Erythroblast (primary cell): ENCODE results near the gene RRH.
"Not testable (repeated sequence)": the region's sequence is repeated elsewhere in the genome, so short reads cannot be mapped to it uniquely, and the experiment has no call there.

ENCODE experiments used
- DNase-seq, 2 experiments: peaks; one replicate each; lab custom pipeline; 2025; lab: John Stamatoyannopoulos, UW
- GATA1 ChIP-seq: IDR thresholded peaks from 2 replicates; pipeline ENCODE4 v1.6.1; 2011; ENCODE audit warnings: low read depth, mild to moderate bottlenecking, control low read depth, low read length, moderate library complexity
- POLR2A ChIP-seq: IDR thresholded peaks from 2 replicates; pipeline ENCODE4 v1.6.1; 2011; ENCODE audit warnings: mild to moderate bottlenecking, low read length

The RRH gene

GRCh38 chr4:109815151-109816081 is 12.4 kb upstream of the RRH start, which contains the start of gene GAR1:
TSS of gene GAR1 (plus strand) at chr4:109815762. CDS start at chr4:109816165, 403 bp downstream.
- TF ChIP-seq POLR2A: peak; percentile 99
- TF ChIP-seq GATA1: no peak
- peak; percentile 97 to 99 for DNase-seq

GRCh38 chr4:109816082-109816442 is 11.7 kb upstream of the RRH start:
- TF ChIP-seq GATA1 (no peak), POLR2A (no peak)
- DNase-seq: peak; percentile 63 to 76

- peak; percentile 14 to 34 for DNase-seq
- TF ChIP-seq POLR2A: no peak
- TF ChIP-seq GATA1: no peak
Measured at GRCh38 chr4:109816894-109817293, 10.9 kb upstream of the RRH start.

- no peak for DNase-seq
- no peak for TF ChIP-seq GATA1
- no peak for TF ChIP-seq POLR2A
Measured at GRCh38 chr4:109818268-109818667, 9.5 kb upstream of the RRH start.

- no peak for DNase-seq
- no peak for TF ChIP-seq POLR2A
- TF ChIP-seq GATA1: no peak
Measured at GRCh38 chr4:109820563-109820962, 7.2 kb upstream of the RRH start.

- DNase-seq: no peak
- no peak for TF ChIP-seq GATA1
- TF ChIP-seq POLR2A: no peak
Measured at GRCh38 chr4:109821185-109821584, 6.6 kb upstream of the RRH start.

- DNase-seq: peak; percentile 26 to 43
- no peak for TF ChIP-seq POLR2A
- TF ChIP-seq GATA1: no peak
Measured at GRCh38 chr4:109826719-109827118, 1.1 kb upstream of the RRH start.

GRCh38 chr4:109833756-109834155 is 6.0 kb downstream of the RRH start:
- no peak for DNase-seq

GRCh38 chr4:109836985-109837384 is 9.2 kb downstream of the RRH start:
- no peak for TF ChIP-seq POLR2A
- no peak for TF ChIP-seq GATA1
- no peak for DNase-seq

More at GRCh38 chr4:109833756-109834155, 6.0 kb downstream of the RRH start:
- TF ChIP-seq POLR2A (no peak), GATA1 (no peak)

GRCh38 chr4:109846395-109847098 is 18.8 kb downstream of the RRH start:
- no peak for DNase-seq
- TF ChIP-seq POLR2A: no peak
- no peak for TF ChIP-seq GATA1

- TF ChIP-seq GATA1 (no peak), POLR2A (no peak)
- no peak for DNase-seq
Measured at GRCh38 chr4:109847896-109848442, 20.2 kb downstream of the RRH start, which contains the start of gene LRIT3. TSS of gene LRIT3 (plus strand) at chr4:109848107. CDS start at chr4:109848202, 95 bp downstream.

- TF ChIP-seq POLR2A (no peak), GATA1 (no peak)
Measured at GRCh38 chr4:109848501-109848900, 20.7 kb downstream of the RRH start.

GRCh38 chr4:109850601-109851000 is 22.8 kb downstream of the RRH start:
- TF ChIP-seq POLR2A: no peak
- no peak for TF ChIP-seq GATA1
- no peak for DNase-seq

More at GRCh38 chr4:109848501-109848900, 20.7 kb downstream of the RRH start:
- DNase-seq: no peak

GRCh38 chr4:109859426-109860300 is 31.9 kb downstream of the RRH start:
- not testable (repeated sequence) for DNase-seq
